ENCODE results near the gene NMRK1. TPM values are rescaled to one million over a fixed set of nuclear protein-coding genes. Genes with fewer than 3 reads are reported as not detected.

NMRK1 gene
- total RNA-seq, 2 experiments from 2014 or later = 15.9 to 16.9 TPM

GRCh38 chr9:75081632-75082031 is 6.3 kb downstream of the NMRK1 start:
- ATAC-seq (no peak), DNase-seq (no peak)
- CTCF ChIA-PET = interaction anchor here (1.2 to 4.6 kb wide), 2 partner anchors 103 to 309 kb away, joined by 3 to 30 read pairs; no protein-coding TSS in a partner anchor
- no peak overlapping the region for H3K27ac Mint-ChIP-seq
- POLR2A ChIA-PET = no interaction called here
- no peaks in the 10 kb centered on the region for H3K9me3 Mint-ChIP-seq
- H3K27me3 Mint-ChIP-seq = no peaks in the 10 kb centered on the region
- H3K36me3 Mint-ChIP-seq (ENCODE audit: low read depth) = peaks cover 10% of the 10 kb centered on the region
- peaks cover 41% of the 10 kb centered on the region for H3K4me1 Mint-ChIP-seq (ENCODE audit: low read depth)
- no peak for TF ChIP-seq CTCF (IDR thresholded peaks at IDR 0.05)
- intact Hi-C loops (cut with micrococcal nuclease) = no loop called here
- no peak overlapping the region for H3K4me3 Mint-ChIP-seq

DNA sequence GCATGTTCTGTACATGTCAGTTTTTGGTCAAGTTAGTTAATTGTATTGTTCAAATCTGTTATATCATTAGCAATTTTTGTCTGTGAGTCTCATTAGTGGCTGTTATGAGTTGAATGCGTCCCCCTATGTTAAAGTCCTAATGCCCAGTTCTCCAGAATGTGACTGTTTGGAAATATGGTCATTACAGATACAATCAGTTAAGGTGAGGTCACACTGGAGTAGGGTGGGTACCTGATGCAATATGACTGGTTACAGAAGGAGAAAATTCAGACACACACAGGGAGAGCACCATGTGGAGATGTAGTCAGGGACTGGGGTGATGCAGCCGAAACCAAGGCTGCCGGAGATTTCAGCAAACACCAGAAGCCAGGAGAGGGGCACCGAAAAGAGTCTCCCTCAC is 15.1 kb downstream of the NMRK1 start:
- Mint-ChIP-seq H3K27ac (no peak overlapping the region), H3K4me1 (ENCODE audit: low read depth) (peaks cover 28% of the 10 kb centered on the region)
- no peak for ATAC-seq

DNA sequence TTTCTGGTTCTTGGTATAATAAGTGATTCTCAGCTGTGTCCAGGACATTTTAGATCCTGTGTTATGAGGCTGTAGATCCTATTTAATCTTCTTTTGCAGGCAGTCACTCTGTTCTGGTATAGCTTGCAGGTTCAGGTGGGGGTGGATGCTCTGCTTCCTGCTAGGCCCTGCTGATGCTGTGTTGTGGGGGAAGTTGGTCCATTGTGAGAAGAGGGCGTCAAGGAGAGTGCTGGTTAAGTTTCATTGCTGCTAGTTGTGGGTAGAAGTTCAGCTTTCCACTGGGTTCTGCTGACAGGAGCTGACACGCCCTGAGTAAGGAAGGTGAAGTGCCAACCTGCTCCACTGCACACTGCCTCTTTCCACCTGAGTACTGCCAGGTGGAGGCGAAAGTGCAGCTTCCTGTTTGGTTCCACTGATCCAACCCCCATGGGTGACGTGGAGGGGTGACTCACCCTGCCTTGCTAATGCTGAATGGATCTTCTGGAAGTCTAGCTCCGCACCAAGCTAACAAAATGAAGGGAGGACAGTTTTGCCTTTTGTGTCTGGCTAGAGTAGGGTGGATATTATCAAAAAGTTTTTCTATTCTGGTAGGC is 16.3 kb downstream of the NMRK1 start:
- no peaks in the 10 kb centered on the region for H3K9me3 Mint-ChIP-seq
- peaks cover 25% of the 10 kb centered on the region for H3K4me1 Mint-ChIP-seq (ENCODE audit: low read depth)
- ChIA-PET CTCF (interaction anchor here (0.7 to 1.4 kb wide), 4 partner anchors 11 to 298 kb away, joined by 3 to 7 read pairs (median 4); no protein-coding TSS in a partner anchor), POLR2A (interaction anchor here (1.0 to 1.2 kb wide), 2 partner anchors 16 to 119 kb away, joined by 3 read pairs; partner anchors contain the start of gene C9orf40)
- no peak overlapping the region for H3K4me3 Mint-ChIP-seq
- peak overlapping the region; percentile 74 for H3K27ac Mint-ChIP-seq
- H3K27me3 Mint-ChIP-seq = no peaks in the 10 kb centered on the region
- peaks cover 3% of the 10 kb centered on the region for H3K36me3 Mint-ChIP-seq (ENCODE audit: low read depth)
- intact Hi-C loops (cut with micrococcal nuclease) = no loop called here
- TF ChIP-seq CTCF (IDR thresholded peaks at IDR 0.05) = no peak
- ATAC-seq (peak; percentile 96), DNase-seq (peak; percentile 86)

More for the DNA sequence above, 15.1 kb downstream of the NMRK1 start:
- no peak overlapping the region for H3K4me3 Mint-ChIP-seq
- no peak for DNase-seq
- no peaks in the 10 kb centered on the region for H3K27me3 Mint-ChIP-seq
- H3K9me3 Mint-ChIP-seq = no peaks in the 10 kb centered on the region
- CTCF ChIA-PET = interaction anchor here (4.0 kb wide), 1 partner anchor 299 kb away, joined by 47 read pairs; no protein-coding TSS in a partner anchor
- H3K36me3 Mint-ChIP-seq (ENCODE audit: low read depth) = peaks cover 4% of the 10 kb centered on the region
- intact Hi-C loops (cut with micrococcal nuclease) = no loop called here
- TF ChIP-seq CTCF (IDR thresholded peaks at IDR 0.05) = no peak
- POLR2A ChIA-PET = no interaction called here

DNA sequence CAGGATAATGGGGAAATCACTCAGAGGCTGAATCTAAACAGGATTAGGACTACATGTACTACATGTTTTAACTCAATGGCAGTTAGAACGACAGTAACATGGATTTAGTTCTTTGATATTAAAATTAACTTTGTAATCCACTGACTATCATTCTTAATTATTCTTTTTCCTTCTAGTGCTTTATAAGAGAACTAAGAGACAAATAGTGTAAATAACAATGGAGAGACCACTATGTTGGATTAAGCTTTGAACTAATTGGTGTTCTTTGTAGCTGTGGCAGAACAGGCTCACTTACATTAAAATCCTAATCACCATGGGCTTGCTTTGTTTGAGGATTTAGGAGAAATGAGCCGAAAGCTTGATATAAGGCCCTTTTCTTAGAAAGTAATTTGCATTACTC is 18.8 kb downstream of the NMRK1 start:
- Mint-ChIP-seq H3K27me3 (no peaks in the 10 kb centered on the region), H3K27ac (no peak overlapping the region), H3K4me1 (ENCODE audit: low read depth) (peaks cover 25% of the 10 kb centered on the region), H3K9me3 (no peaks in the 10 kb centered on the region), H3K36me3 (ENCODE audit: low read depth) (peaks cover 4% of the 10 kb centered on the region), H3K4me3 (no peak overlapping the region)
- ATAC-seq (no peak), DNase-seq (no peak)
- ChIA-PET CTCF (interaction anchor here (1.9 kb wide), 1 partner anchor 295 kb away, joined by 7 read pairs; no protein-coding TSS in a partner anchor), POLR2A (no interaction called here)
- TF ChIP-seq CTCF (IDR thresholded peaks at IDR 0.05) = no peak
- intact Hi-C loops (cut with micrococcal nuclease) = no loop called here

- no peak overlapping the region for H3K27ac Mint-ChIP-seq
Measured at GRCh38 chr9:75067894-75068293, 20.1 kb downstream of the NMRK1 start.

More at GRCh38 chr9:75067894-75068293, 20.1 kb downstream of the NMRK1 start:
- Mint-ChIP-seq H3K9me3 (no peaks in the 10 kb centered on the region), H3K36me3 (ENCODE audit: low read depth) (peaks cover 5% of the 10 kb centered on the region), H3K4me1 (ENCODE audit: low read depth) (peaks cover 27% of the 10 kb centered on the region), H3K4me3 (no peak overlapping the region), H3K27me3 (no peaks in the 10 kb centered on the region)
- ATAC-seq (no peak), DNase-seq (no peak)
- ChIA-PET CTCF (interaction anchor here (1.0 to 1.1 kb wide), 2 partner anchors 20 to 294 kb away, joined by 3 to 4 read pairs; partner anchors contain the start of gene NMRK1), POLR2A (no interaction called here)
- no peak for TF ChIP-seq CTCF (IDR thresholded peaks at IDR 0.05)
- intact Hi-C loops (cut with micrococcal nuclease) = no loop called here

Measured in activated CD8-positive, alpha-beta T cell treated with anti-CD3 and anti-CD28 coated beads for 36 hours (primary cell).